Muscle layer of duodenum (tissue), 2 donors: ENCODE results near the gene CFAP119.

ENCODE experiments used
- H3K27ac ChIP-seq: one replicate; pipeline ENCODE4 v1.7.0; 2013; ENCODE audit warnings: mild to moderate bottlenecking, low read length
- H3K27me3 ChIP-seq: one replicate; pipeline ENCODE4 v1.7.0; 2013; ENCODE audit warnings: low read depth, mild to moderate bottlenecking, control low read depth, low read length
- H3K36me3 ChIP-seq, 2 donors: one replicate each; pipeline ENCODE4 v1.7.0; 2013; ENCODE audit warnings: low read length in 2 of 2, control low read depth in 1 of 2, mild to moderate bottlenecking in 1 of 2; ENCODE audit not compliant: insufficient read depth in 2 of 2, control insufficient read depth in 1 of 2
- H3K4me1 ChIP-seq, 2 donors: one replicate each; pipeline ENCODE4 v1.7.0; 2013; ENCODE audit warnings: low read length in 2 of 2, mild to moderate bottlenecking in 2 of 2, control low read depth in 1 of 2, moderate library complexity in 1 of 2; ENCODE audit not compliant: insufficient read depth in 2 of 2, control insufficient read depth in 1 of 2
- H3K4me3 ChIP-seq, 2 donors: one replicate each; pipeline ENCODE4 v1.7.0; 2013; ENCODE audit warnings: low read length in 2 of 2, low read depth in 1 of 2, mild to moderate bottlenecking in 1 of 2
- H3K9me3 ChIP-seq, 2 donors: one replicate each; pipeline ENCODE4 v1.7.0; 2013; ENCODE audit warnings: low read length in 2 of 2, control low read depth in 1 of 2, mild to moderate bottlenecking in 1 of 2; ENCODE audit not compliant: control insufficient read depth in 1 of 2
- donor health status: healthy.

The CFAP119 gene

GRCh38 chr16:30728899-30729672, 32.8 kb downstream of the CFAP119 start:
- Histone ChIP-seq H3K4me3 (no peak overlapping the region), H3K36me3 (peaks cover 46 to 62% of the 10 kb centered on the region in 2 donors), H3K4me1 (peaks cover 0 to 7% of the 10 kb centered on the region in 2 donors), H3K27ac (no peak overlapping the region), H3K27me3 (no peaks in the 10 kb centered on the region), H3K9me3 (no peaks in the 10 kb centered on the region)

GRCh38 chr16:30728321-30728720, 33.5 kb downstream of the CFAP119 start:
- Histone ChIP-seq H3K9me3 (no peaks in the 10 kb centered on the region), H3K27ac (no peak overlapping the region), H3K4me3 (no peak overlapping the region), H3K4me1 (peaks cover 0 to 7% of the 10 kb centered on the region in 2 donors), H3K27me3 (no peaks in the 10 kb centered on the region), H3K36me3 (peaks cover 47 to 62% of the 10 kb centered on the region in 2 donors)

- no peaks in the 10 kb centered on the region for H3K9me3 ChIP-seq
- H3K27ac ChIP-seq, result no peak overlapping the region
- H3K27me3 ChIP-seq, result no peaks in the 10 kb centered on the region
- peaks cover 0 to 7% of the 10 kb centered on the region in 2 donors for H3K4me1 ChIP-seq
- peaks cover 63 to 74% of the 10 kb centered on the region in 2 donors for H3K36me3 ChIP-seq
- H3K4me3 ChIP-seq, result no peak overlapping the region
Observed at GRCh38 chr16:30725418-30725792, 36.5 kb downstream of the CFAP119 start.

DNA sequence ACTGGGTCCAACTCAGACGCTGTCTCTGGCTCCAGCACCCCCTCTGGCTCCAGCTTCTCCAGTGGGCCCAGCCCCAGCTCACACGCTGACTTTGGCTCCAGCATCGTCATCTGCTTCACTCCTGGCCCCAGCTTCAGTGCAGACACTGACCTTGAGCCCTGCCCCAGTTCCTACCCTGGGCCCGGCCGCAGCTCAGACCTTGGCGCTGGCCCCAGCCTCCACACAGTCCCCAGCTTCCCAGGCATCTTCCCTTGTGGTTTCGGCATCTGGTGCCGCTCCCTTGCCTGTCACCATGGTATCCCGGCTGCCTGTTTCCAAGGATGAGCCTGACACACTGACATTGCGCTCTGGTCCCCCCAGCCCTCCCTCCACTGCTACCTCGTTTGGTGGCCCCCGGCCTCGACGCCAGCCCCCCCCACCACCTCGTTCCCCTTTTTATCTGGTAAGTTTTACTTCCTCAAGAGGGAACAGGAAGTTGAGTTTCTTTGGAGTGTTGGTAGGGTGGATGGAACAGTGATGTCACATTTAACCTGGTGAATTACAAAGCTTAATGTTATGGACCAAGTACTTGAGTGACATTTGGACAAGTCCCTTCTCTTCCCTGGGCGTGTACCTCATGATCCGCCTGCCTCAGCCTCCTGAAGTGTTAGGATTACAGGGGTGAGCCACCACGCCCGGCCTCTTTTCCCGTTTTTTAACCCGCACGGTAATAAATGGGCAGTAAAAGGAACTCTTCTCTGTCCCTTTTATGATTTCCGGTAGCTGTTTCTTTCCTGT, 37.0 kb downstream of the CFAP119 start:
- Histone ChIP-seq H3K4me3 (no peak overlapping the region), H3K27ac (no peak overlapping the region), H3K9me3 (no peaks in the 10 kb centered on the region), H3K27me3 (no peaks in the 10 kb centered on the region), H3K36me3 (peaks cover 66 to 74% of the 10 kb centered on the region in 2 donors), H3K4me1 (peaks cover 0 to 7% of the 10 kb centered on the region in 2 donors)

DNA sequence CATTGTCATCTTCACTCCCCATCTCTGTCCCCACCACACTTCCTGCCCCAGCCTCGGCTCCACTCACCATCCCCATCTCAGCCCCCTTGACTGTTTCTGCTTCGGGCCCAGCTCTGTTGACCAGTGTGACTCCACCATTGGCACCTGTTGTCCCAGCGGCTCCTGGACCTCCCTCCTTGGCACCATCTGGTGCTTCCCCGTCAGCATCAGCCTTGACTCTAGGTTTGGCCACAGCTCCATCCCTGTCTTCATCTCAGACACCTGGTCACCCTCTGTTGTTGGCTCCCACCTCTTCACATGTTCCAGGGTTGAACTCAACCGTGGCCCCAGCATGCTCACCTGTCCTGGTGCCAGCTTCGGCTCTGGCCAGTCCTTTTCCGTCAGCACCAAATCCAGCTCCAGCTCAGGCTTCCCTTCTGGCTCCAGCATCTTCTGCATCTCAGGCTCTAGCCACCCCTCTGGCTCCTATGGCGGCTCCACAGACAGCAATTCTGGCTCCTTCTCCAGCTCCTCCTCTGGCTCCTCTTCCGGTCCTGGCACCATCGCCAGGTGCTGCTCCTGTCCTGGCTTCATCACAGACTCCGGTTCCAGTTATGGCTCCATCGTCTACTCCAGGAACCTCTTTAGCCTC, 38.0 kb downstream of the CFAP119 start:
- Histone ChIP-seq H3K4me3 (no peak overlapping the region), H3K36me3 (peaks cover 62 to 71% of the 10 kb centered on the region in 2 donors), H3K4me1 (peaks cover 0 to 7% of the 10 kb centered on the region in 2 donors), H3K27me3 (no peaks in the 10 kb centered on the region), H3K27ac (no peak overlapping the region), H3K9me3 (no peaks in the 10 kb centered on the region)

DNA sequence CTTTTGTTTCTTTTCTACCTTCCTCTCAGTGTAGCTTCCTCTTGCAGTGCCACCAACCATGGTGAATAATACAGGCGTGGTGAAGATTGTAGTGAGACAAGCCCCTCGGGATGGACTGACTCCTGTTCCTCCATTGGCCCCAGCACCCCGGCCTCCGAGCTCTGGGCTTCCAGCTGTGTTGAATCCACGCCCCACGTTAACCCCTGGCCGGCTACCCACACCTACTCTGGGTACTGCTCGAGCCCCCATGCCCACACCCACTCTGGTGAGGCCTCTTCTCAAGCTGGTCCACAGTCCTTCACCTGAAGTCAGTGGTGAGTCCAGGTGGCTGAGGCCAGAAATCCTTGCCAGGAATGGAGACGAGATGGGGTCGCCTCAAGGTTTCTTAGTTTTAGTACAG, 38.9 kb downstream of the CFAP119 start:
- H3K4me3 ChIP-seq, result no peak overlapping the region
- H3K4me1 ChIP-seq, result peaks cover 0 to 5% of the 10 kb centered on the region in 2 donors
- no peaks in the 10 kb centered on the region for H3K27me3 ChIP-seq
- peaks cover 60 to 74% of the 10 kb centered on the region in 2 donors for H3K36me3 ChIP-seq
- H3K9me3 ChIP-seq, result no peaks in the 10 kb centered on the region
- H3K27ac ChIP-seq, result no peak overlapping the region

DNA sequence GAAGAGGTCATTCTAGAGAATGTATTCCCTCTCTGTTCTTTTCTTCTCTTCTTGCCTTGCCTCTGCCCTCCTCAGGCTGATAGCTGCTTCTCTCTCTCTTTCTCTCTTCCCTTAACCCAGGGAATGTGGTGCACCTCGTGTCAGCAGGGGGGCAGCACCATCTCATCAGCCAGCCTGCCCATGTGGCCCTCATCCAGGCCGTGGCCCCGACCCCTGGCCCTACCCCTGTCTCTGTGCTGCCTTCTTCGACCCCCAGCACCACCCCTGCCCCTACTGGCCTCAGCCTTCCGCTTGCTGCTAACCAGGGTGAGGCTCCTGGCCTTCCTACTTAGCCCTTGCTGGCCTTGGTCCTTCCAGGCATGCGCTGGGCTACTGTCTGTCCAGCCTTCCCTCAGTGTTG, 39.4 kb downstream of the CFAP119 start:
- Histone ChIP-seq H3K27me3 (no peaks in the 10 kb centered on the region), H3K4me3 (no peak overlapping the region), H3K36me3 (peaks cover 59 to 75% of the 10 kb centered on the region in 2 donors), H3K4me1 (peaks cover 0 to 4% of the 10 kb centered on the region in 2 donors), H3K27ac (no peak overlapping the region), H3K9me3 (no peaks in the 10 kb centered on the region)

GRCh38 chr16:30721606-30722005, 40.3 kb downstream of the CFAP119 start:
- peaks cover 67 to 84% of the 10 kb centered on the region in 2 donors for H3K36me3 ChIP-seq
- peaks cover 0 to 4% of the 10 kb centered on the region in 2 donors for H3K4me1 ChIP-seq
- no peak overlapping the region for H3K4me3 ChIP-seq
- H3K9me3 ChIP-seq, result no peaks in the 10 kb centered on the region
- H3K27me3 ChIP-seq, result no peaks in the 10 kb centered on the region
- H3K27ac ChIP-seq, result no peak overlapping the region

- H3K4me1 ChIP-seq, result peaks cover 0 to 4% of the 10 kb centered on the region in 2 donors
- H3K36me3 ChIP-seq, result peaks cover 71 to 88% of the 10 kb centered on the region in 2 donors
- no peak overlapping the region for H3K4me3 ChIP-seq
- H3K27ac ChIP-seq, result no peak overlapping the region
- H3K27me3 ChIP-seq, result no peaks in the 10 kb centered on the region
- H3K9me3 ChIP-seq, result no peaks in the 10 kb centered on the region
Observed at GRCh38 chr16:30721167-30721566, 40.7 kb downstream of the CFAP119 start.

DNA sequence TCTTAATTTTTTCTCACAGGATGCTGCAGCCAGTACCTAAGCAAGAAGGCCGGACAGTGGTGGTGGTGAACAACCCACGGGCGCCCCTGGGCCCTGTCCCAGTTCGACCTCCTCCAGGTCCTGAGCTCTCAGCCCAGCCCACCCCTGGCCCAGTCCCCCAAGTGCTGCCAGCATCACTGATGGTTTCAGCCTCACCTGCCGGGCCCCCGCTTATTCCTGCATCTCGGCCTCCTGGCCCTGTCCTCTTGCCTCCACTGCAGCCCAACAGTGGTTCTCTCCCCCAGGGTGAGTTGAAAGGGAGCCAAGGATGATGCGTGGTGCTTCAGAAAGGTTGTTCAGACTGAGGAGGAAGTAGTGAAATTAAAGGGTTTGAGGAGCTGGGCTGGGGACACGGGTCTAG, 41.2 kb downstream of the CFAP119 start:
- no peaks in the 10 kb centered on the region for H3K9me3 ChIP-seq
- no peaks in the 10 kb centered on the region for H3K27me3 ChIP-seq
- H3K36me3 ChIP-seq, result peaks cover 76 to 88% of the 10 kb centered on the region in 2 donors
- H3K4me3 ChIP-seq, result no peak overlapping the region
- H3K4me1 ChIP-seq, result peaks cover 0 to 4% of the 10 kb centered on the region in 2 donors
- no peak overlapping the region for H3K27ac ChIP-seq

- H3K4me3 ChIP-seq, result no peak overlapping the region
- no peaks in the 10 kb centered on the region for H3K9me3 ChIP-seq
- H3K27ac ChIP-seq, result no peak overlapping the region
- no peaks in the 10 kb centered on the region for H3K4me1 ChIP-seq
- H3K36me3 ChIP-seq, result peaks cover 74 to 88% of the 10 kb centered on the region in 2 donors
- H3K27me3 ChIP-seq, result no peaks in the 10 kb centered on the region
Observed at GRCh38 chr16:30720086-30720485, 41.8 kb downstream of the CFAP119 start.
